OCI-LY3 (cell line): ENCODE measurements around the gene SRSF3.
"Not testable (repeated sequence)": the region's sequence is repeated elsewhere in the genome, so short reads cannot be mapped to it uniquely, and the experiment has no call there.

Experiments
- H2AFZ ChIP-seq: fragments of 200-600, 300-600 bp; shearing (Covaris generic); 2 replicates; pipeline ENCODE4 v1.6.0; 2014; ENCODE audit warnings: antibody characterized with exemption, low read depth, low read length
- H3K27ac ChIP-seq: fragments of 200-600, 300-600 bp; sonication (generic); 2 replicates; pipeline ENCODE4 v1.5.1; 2014; ENCODE audit warnings: mild to moderate bottlenecking, low read length, moderate library complexity, mixed read lengths
- H3K27me3 ChIP-seq: fragments of 200-600, 300-600 bp; sonication (generic); 2 replicates; pipeline ENCODE4 v1.6.1; 2014; ENCODE audit warnings: low read depth, low read length, mixed read lengths
- H3K36me3 ChIP-seq: fragments of 200-600, 300-600 bp; sonication (generic); replicated peaks from 2 replicates; pipeline ENCODE3; 2014; ENCODE audit warnings: low read depth, low read length, mixed read lengths
- H3K4me1 ChIP-seq: fragments of 300-600, 200-600 bp; sonication (generic); 2 replicates; pipeline ENCODE4 v1.6.1; 2014; ENCODE audit warnings: low read length, mixed read lengths
- H3K4me2 ChIP-seq: fragments of 200-600, 300-600 bp; sonication (generic); 2 replicates; pipeline ENCODE4 v1.6.1; 2014; ENCODE audit warnings: low read length, mixed read lengths
- H3K4me3 ChIP-seq: fragments of 300-600, 200-600 bp; sonication (generic); 2 replicates; pipeline ENCODE4 v1.5.1; 2014; ENCODE audit warnings: antibody characterized with exemption, mild to moderate bottlenecking, low read length, moderate library complexity
- H3K79me2 ChIP-seq: fragments of 300-600, 200-600 bp; shearing (Covaris generic); 2 replicates; pipeline ENCODE4 v1.6.1; 2014; ENCODE audit warnings: mild to moderate bottlenecking, low read length, mixed read lengths
- H3K9ac ChIP-seq: fragments of 300-600, 200-600 bp; shearing (Covaris generic); 2 replicates; pipeline ENCODE4 v1.6.0; 2014; ENCODE audit warnings: mild to moderate bottlenecking, low read length, moderate library complexity
- H3K9me3 ChIP-seq: fragments of 200-600, 300-600 bp; shearing (Covaris generic); 2 replicates; pipeline ENCODE4 v1.6.1; 2014; ENCODE audit warnings: low read length, mixed read lengths; ENCODE audit not compliant: insufficient read depth
- H4K20me1 ChIP-seq: fragments of 200-600, 300-600 bp; sonication (generic); 2 replicates; pipeline ENCODE4 v1.6.1; 2016; ENCODE audit warnings: low read length, mixed read lengths; ENCODE audit not compliant: insufficient read depth
- EZH2phosphoT487 ChIP-seq: fragments of 200-600 bp; shearing (Covaris generic); IDR thresholded peaks from 2 replicates; pipeline ENCODE4 v1.6.1; 2018; ENCODE audit warnings: antibody characterized with exemption, mixed run types, low read depth
- TF ChIP-seq, protein P1 (sequence below): fragments of 200-600, 300-600 bp; sonication (generic); IDR thresholded peaks from 2 replicates; pipeline ENCODE4 v1.5.1; 2014; ENCODE audit warnings: antibody characterized with exemption, low read length, low read depth

SRSF3 gene

DNA sequence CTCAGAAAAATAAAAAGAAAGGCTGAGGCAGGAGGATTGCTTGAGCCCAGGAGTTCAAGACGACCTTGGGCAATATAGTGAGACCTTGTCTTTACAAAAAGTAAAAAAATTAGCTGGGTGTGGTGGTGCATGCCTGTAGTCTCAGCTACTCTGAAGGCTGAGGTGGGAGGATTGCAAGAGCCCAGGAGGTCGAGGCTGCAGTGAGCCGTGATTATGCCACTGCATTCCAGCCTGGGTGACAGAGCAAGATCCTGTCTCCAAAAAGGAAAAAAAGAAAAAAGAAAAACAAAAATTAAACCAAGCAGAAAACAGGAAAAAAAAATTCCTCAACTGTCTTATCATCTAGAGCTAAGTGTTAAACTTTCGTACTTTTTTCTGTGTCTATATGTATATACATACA is 12.4 kb upstream of the SRSF3 start:
- Histone ChIP-seq H3K4me3 (no peak overlapping the region), H3K9ac (no peak overlapping the region), H3K79me2 (no peaks in the 10 kb centered on the region), H4K20me1 (no peaks in the 10 kb centered on the region), H3K27me3 (0 out of 2 replicates have a peak, but pooled peaks cover 5% of the 10 kb centered on the region), H3K27ac (no peak overlapping the region), H2AFZ (no peak overlapping the region), H3K4me1 (peaks cover 7% of the 10 kb centered on the region; the same call in 1 of the 2 replicates), H3K4me2 (no peak overlapping the region), H3K9me3 (no peaks in the 10 kb centered on the region), H3K36me3 (no peaks in the 10 kb centered on the region)
- TF ChIP-seq, protein P1, sequence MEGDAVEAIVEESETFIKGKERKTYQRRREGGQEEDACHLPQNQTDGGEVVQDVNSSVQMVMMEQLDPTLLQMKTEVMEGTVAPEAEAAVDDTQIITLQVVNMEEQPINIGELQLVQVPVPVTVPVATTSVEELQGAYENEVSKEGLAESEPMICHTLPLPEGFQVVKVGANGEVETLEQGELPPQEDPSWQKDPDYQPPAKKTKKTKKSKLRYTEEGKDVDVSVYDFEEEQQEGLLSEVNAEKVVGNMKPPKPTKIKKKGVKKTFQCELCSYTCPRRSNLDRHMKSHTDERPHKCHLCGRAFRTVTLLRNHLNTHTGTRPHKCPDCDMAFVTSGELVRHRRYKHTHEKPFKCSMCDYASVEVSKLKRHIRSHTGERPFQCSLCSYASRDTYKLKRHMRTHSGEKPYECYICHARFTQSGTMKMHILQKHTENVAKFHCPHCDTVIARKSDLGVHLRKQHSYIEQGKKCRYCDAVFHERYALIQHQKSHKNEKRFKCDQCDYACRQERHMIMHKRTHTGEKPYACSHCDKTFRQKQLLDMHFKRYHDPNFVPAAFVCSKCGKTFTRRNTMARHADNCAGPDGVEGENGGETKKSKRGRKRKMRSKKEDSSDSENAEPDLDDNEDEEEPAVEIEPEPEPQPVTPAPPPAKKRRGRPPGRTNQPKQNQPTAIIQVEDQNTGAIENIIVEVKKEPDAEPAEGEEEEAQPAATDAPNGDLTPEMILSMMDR, result no peak
- TF ChIP-seq EZH2phosphoT487, result no peak

DNA sequence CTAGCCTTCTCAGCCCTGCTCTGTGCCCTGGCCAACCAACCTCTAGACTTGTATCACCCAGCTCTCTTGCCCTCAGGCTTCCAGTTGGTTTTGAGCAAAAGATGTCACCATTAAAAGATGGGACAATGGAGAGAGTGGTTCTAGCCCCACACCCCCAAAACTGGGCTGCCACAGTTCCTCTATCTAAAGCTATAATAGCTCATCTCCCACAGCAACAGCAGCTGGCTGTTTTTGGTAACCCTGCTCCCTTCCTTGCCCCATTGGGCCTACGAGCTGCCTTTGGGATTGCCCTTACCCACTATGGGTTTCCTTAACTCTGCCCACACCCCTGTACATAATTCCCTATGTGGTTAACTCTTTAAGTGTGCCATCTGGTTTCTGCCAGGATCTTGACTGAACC is 7.6 kb upstream of the SRSF3 start:
- H3K4me2 ChIP-seq, result no peak overlapping the region
- TF ChIP-seq, protein P1, result no peak
- no peak overlapping the region for H3K4me3 ChIP-seq
- no peak overlapping the region for H2AFZ ChIP-seq
- H3K9me3 ChIP-seq, result no peaks in the 10 kb centered on the region
- no peak overlapping the region for H3K27ac ChIP-seq
- H3K9ac ChIP-seq, result no peak overlapping the region
- no peaks in the 10 kb centered on the region for H3K36me3 ChIP-seq
- H4K20me1 ChIP-seq, result no peaks in the 10 kb centered on the region
- H3K27me3 ChIP-seq, result 0 out of 2 replicates have a peak, but pooled peaks cover 5% of the 10 kb centered on the region
- H3K79me2 ChIP-seq, result no peaks in the 10 kb centered on the region
- no peaks in the 10 kb centered on the region for H3K4me1 ChIP-seq

- H2AFZ ChIP-seq, H3K27ac ChIP-seq, H3K9me3 ChIP-seq, H3K4me2 ChIP-seq, H3K27me3 ChIP-seq, H3K36me3 ChIP-seq, H3K79me2 ChIP-seq, H3K4me1 ChIP-seq, H3K4me3 ChIP-seq, H3K9ac ChIP-seq, H4K20me1 ChIP-seq: not testable (repeated sequence)
These were observed 5.1 kb upstream of the SRSF3 start for GRCh38 chr6:36589025-36589400.

GRCh38 chr6:36590237-36590636 is 3.9 kb upstream of the SRSF3 start:
- no peak for TF ChIP-seq EZH2phosphoT487
- TF ChIP-seq, protein P1, result no peak
- peaks cover 11% of the 10 kb centered on the region for H3K79me2 ChIP-seq
- H3K9ac ChIP-seq, result no peak overlapping the region
- no peak overlapping the region for H3K27ac ChIP-seq
- peaks cover 7% of the 10 kb centered on the region for H3K36me3 ChIP-seq
- no peaks in the 10 kb centered on the region for H3K9me3 ChIP-seq
- no peak overlapping the region for H3K4me3 ChIP-seq
- peaks cover 6% of the 10 kb centered on the region; the same call in 1 of the 2 replicates for H3K4me1 ChIP-seq
- no peak overlapping the region for H3K4me2 ChIP-seq
- no peak overlapping the region for H2AFZ ChIP-seq
- no peaks in the 10 kb centered on the region for H3K27me3 ChIP-seq
- H4K20me1 ChIP-seq, result peaks cover 6% of the 10 kb centered on the region

- Histone ChIP-seq H3K9ac (no peak overlapping the region), H3K27ac (no peak overlapping the region), H4K20me1 (peaks cover 26% of the 10 kb centered on the region), H3K4me1 (peaks cover 22% of the 10 kb centered on the region), H3K4me2 (peak overlapping the region; percentile 91; the same call in 1 of the 2 replicates), H3K79me2 (peaks cover 31% of the 10 kb centered on the region), H3K9me3 (no peaks in the 10 kb centered on the region), H2AFZ (no peak overlapping the region), H3K27me3 (no peaks in the 10 kb centered on the region), H3K4me3 (no peak overlapping the region), H3K36me3 (peaks cover 27% of the 10 kb centered on the region)
- no peak for TF ChIP-seq EZH2phosphoT487
- TF ChIP-seq, protein P1, result no peak
These were observed 1.9 kb upstream of the SRSF3 start for GRCh38 chr6:36592221-36592655.
